Uterus (tissue), 2 donors: ENCODE results near the gene SLC16A12.
"Not testable (repeated sequence)": the region's sequence is repeated elsewhere in the genome, so short reads cannot be mapped to it uniquely, and the experiment has no call there.

Source experiments
- CTCF ChIP-seq, 4 experiments: fragments of 200-600 bp in 2 of 4; fragments of 450-650 bp in 2 of 4; sonication (generic) in 2 of 4; IDR thresholded peaks; one replicate each; pipeline ENCODE4 v1.5.1; 2016 to 2019; ENCODE audit warnings: antibody characterized with exemption in 4 of 4, mild to moderate bottlenecking in 2 of 4, moderate library complexity in 1 of 4
- POLR2A ChIP-seq, 2 donors: fragments of 450-650 bp; IDR thresholded peaks; one replicate each; pipeline ENCODE4 v1.6.1; 2016; ENCODE audit warnings: antibody characterized with exemption in 2 of 2, mild to moderate bottlenecking in 1 of 2, moderate library complexity in 1 of 2

GRCh38 chr10:89407792-89408191 lies 127.6 kb downstream of the SLC16A12 start:
- not testable (repeated sequence) for TF ChIP-seq CTCF, POLR2A (IDR thresholded peaks at IDR 0.05)
